ENCODE measurements around the gene PDLIM1.
A peak's percentile ranks its signal among the peaks of the same experiment; 100 is the strongest.

Gene PDLIM1

GRCh38 chr10:95309958-95310357 is 19.2 kb upstream of the PDLIM1 start:
- no peak overlapping the region for H3K4me3 ChIP-seq (ENCODE audit: low read depth, low read length)
- no peak for DNase-seq (ENCODE audit: low read depth)
- no peak for TF ChIP-seq MYC (IDR thresholded peaks at IDR 0.05; ENCODE audit: low read depth, low read length)
- no peak for TF ChIP-seq CTCF (IDR thresholded peaks at IDR 0.05; ENCODE audit: low read depth, low read length)
- no peak for TF ChIP-seq MAX (IDR thresholded peaks at IDR 0.05; ENCODE audit: low read depth, low read length)
- TF ChIP-seq POLR2A (IDR thresholded peaks at IDR 0.05; ENCODE audit: extremely low read depth, insufficient read length), result no peak

- TF ChIP-seq MYC (IDR thresholded peaks at IDR 0.05; ENCODE audit: low read depth, low read length) (no peak), POLR2A (IDR thresholded peaks at IDR 0.05; ENCODE audit: extremely low read depth, insufficient read length) (no peak)
- peak; percentile 80 for DNase-seq (ENCODE audit: low read depth)
- H3K4me3 ChIP-seq (ENCODE audit: low read depth, low read length), result no peak overlapping the region
These were observed 17.8 kb upstream of the PDLIM1 start for GRCh38 chr10:95308389-95309302.

DNA sequence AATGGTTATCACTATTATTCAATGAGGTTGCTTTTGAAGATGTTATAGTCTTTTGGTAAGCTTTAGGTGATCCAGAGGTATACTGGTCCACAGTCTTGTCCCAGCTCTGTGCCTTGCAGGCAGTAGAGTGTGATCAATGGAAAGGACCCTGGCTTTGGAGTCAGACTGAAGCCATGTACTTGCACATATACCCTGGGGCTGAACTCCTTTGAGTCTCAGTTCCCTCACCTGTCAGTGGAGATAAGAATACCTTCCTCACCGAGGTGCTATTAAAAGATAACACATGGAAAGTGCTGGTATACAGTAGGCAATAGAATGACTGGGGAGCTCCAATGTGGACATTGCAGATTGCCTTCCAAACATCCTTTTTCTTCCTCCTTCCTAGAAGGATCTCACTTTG is 16.0 kb upstream of the PDLIM1 start:
- DNase-seq (ENCODE audit: low read depth), result no peak
- H3K4me3 ChIP-seq (ENCODE audit: low read depth, low read length), result no peak overlapping the region
- TF ChIP-seq POLR2A (IDR thresholded peaks at IDR 0.05; ENCODE audit: extremely low read depth, insufficient read length), result no peak
- no peak for TF ChIP-seq MYC (IDR thresholded peaks at IDR 0.05; ENCODE audit: low read depth, low read length)
- no peak for TF ChIP-seq CTCF (IDR thresholded peaks at IDR 0.05; ENCODE audit: low read depth, low read length)
- no peak for TF ChIP-seq MAX (IDR thresholded peaks at IDR 0.05; ENCODE audit: low read depth, low read length)

DNA sequence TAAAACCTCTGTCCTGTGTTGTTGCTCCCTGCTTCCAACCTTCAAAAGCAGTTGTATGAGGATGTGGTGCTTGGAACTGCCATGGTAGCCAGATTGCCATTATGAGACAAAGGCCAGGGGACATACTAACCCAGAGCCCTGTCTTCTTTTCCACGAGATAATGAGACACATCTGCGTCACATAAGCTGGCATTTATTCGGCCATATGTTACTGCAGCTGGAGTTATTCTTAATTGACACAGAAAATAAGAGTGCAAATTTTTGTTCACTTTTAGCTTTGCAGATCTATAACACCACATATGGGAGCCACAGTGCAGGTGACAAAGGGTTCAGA is 15.5 kb upstream of the PDLIM1 start:
- TF ChIP-seq MYC (IDR thresholded peaks at IDR 0.05; ENCODE audit: low read depth, low read length), result no peak
- no peak for TF ChIP-seq POLR2A (IDR thresholded peaks at IDR 0.05; ENCODE audit: extremely low read depth, insufficient read length)
- no peak for TF ChIP-seq MAX (IDR thresholded peaks at IDR 0.05; ENCODE audit: low read depth, low read length)
- no peak for TF ChIP-seq CTCF (IDR thresholded peaks at IDR 0.05; ENCODE audit: low read depth, low read length)
- H3K4me3 ChIP-seq (ENCODE audit: low read depth, low read length), result no peak overlapping the region
- no peak for DNase-seq (ENCODE audit: low read depth)

DNA sequence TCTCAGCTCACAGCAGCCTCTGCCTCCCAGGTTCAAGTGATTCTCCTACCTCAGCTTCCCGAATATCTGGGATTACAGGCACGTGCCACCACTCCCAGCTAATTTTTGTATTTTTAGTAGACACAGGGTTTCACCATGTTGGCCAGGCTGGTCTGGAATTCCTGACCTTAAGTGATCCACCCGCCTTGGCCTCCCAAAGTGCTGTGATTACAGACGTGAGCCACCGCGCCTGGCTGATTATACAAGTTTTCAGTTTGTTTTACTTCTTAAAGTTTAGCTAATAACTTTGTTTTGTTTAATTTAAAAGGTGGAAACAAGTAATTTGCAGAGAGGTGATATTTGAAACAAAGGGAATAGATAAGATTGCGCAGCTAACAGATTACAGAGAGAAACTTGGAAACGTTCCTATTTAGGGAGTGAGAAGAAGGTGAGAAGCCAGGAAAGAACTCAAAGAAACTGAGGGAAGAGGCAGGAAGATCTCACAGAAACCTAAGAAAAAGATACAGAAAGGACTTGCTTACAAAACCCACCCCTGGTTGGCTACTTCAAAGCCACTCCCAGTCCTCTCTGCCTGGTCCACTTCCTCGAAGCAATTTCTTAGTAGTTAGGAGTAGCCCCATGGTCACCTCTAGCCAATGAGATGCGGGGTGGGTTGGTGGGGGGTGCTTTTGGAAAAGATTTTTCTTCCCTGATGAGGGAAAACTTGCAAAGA is 15.0 kb upstream of the PDLIM1 start:
- no peak for DNase-seq (ENCODE audit: low read depth)
- H3K4me3 ChIP-seq (ENCODE audit: low read depth, low read length), result no peak overlapping the region
- TF ChIP-seq CTCF (IDR thresholded peaks at IDR 0.05; ENCODE audit: low read depth, low read length) (no peak), MYC (IDR thresholded peaks at IDR 0.05; ENCODE audit: low read depth, low read length) (no peak), MAX (IDR thresholded peaks at IDR 0.05; ENCODE audit: low read depth, low read length) (no peak), POLR2A (IDR thresholded peaks at IDR 0.05; ENCODE audit: extremely low read depth, insufficient read length) (no peak)

DNA sequence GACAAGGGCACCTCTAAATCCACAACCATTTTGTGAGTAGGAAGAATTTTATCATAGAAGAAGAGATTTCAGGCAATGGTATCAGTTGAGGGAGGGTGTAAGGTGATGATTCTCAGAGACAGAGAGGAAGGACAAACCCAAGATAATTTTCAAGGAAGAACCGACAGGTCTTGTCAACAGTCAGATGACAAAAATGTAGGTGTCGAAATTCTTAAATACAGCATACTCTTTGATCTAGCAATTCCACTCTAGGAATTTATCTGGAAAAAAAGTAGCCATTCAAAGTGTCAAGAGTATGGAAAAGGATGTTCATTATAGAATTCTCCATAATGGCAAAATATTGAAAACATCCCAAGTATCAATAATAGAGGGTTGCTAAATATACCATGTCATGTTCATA is 14.2 kb upstream of the PDLIM1 start:
- TF ChIP-seq MYC (IDR thresholded peaks at IDR 0.05; ENCODE audit: low read depth, low read length) (no peak), CTCF (IDR thresholded peaks at IDR 0.05; ENCODE audit: low read depth, low read length) (no peak), POLR2A (IDR thresholded peaks at IDR 0.05; ENCODE audit: extremely low read depth, insufficient read length) (no peak), MAX (IDR thresholded peaks at IDR 0.05; ENCODE audit: low read depth, low read length) (no peak)
- H3K4me3 ChIP-seq (ENCODE audit: low read depth, low read length), result no peak overlapping the region
- no peak for DNase-seq (ENCODE audit: low read depth)
